Placental pericyte (primary cell): ENCODE results near the gene ZNRF2. TPM values are rescaled to one million over a fixed set of nuclear protein-coding genes. Genes with fewer than 3 reads are reported as not detected.

Experiments
- small RNA-seq: library from RNA; depleted of rRNA; stranded (forward); fragments of <200 nt; gene quantifications from one replicate; pipeline ENCODE3, GENCODE V24; 2012; ENCODE audit warnings: low replicate concordance
- total RNA-seq: library from RNA; depleted of rRNA; stranded (reverse); fragments of >200 nt; gene quantifications from 2 replicates; pipeline ENCODE4 v1.2.3, GENCODE V29; 2012

Gene ZNRF2
- total RNA-seq: 4.4 and 5.2 TPM in 2 replicates

DNA sequence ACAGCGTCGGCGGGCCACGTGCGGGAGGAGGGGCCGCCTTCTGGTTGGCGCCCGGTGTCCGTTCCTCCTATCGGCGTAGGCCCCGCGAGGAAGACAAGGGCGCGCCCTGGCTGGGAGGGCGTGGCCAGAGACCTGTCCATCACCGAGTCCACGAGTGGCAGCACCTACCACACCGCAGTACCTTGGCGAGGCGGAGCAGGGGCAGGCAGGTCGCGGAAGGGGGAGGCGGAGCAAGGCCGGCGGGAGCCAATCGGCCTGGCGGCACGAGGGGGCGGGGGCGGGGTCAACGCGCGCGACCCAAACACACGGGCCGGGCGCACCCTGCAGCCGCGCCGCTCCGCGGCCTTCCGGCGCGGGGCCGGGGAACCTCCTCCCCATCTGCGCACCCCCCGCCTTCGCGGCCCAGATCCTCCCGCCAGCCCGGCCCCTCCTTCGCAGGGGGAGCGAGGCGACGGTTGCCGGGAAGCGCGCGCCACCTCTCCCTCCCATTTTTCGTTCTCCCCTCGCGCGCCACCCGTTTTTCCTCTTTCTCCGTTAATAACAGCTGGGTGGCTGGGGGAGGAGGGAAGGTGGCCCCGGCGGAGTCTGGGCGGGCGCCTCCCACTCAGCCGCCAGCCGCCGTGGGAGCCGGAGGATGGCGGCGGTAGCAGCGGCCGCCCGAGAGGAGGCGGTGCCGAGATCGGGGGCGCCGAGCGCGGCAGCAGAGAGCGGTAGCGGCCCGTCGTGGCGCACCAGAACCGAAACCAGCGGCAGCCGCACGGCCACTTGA is at the start of gene ZNRF2:
Gene ZNRF2, plus strand, starts transcription at position 300 of the 769 bp plus-strand sequence. CDS start 761 bp downstream, outside the sequence.

Small RNA genes lying within 50 kb of the gene (small RNA-seq; reads per million reads assigned to genes)
- not detected for gene MIR550A1

Other genes with a start within 250 kb of the ZNRF2 start
- 5.2 and 7.4 TPM in 2 replicates for gene MTURN, start 149.6 kb upstream of the ZNRF2 start, total RNA-seq
- 4.6 and 6.0 TPM in 2 replicates for gene NOD1, start 194.2 kb downstream of the ZNRF2 start, total RNA-seq
- 11.4 and 14.9 TPM in 2 replicates for gene GGCT, start 220.2 kb downstream of the ZNRF2 start, total RNA-seq